ENCODE data around the gene PIPOX. TPM values are rescaled to one million over a fixed set of nuclear protein-coding genes. Genes with fewer than 3 reads are reported as not detected.
A peak's percentile ranks its signal among the peaks of the same experiment; 100 is the strongest.

PIPOX gene, protein sequence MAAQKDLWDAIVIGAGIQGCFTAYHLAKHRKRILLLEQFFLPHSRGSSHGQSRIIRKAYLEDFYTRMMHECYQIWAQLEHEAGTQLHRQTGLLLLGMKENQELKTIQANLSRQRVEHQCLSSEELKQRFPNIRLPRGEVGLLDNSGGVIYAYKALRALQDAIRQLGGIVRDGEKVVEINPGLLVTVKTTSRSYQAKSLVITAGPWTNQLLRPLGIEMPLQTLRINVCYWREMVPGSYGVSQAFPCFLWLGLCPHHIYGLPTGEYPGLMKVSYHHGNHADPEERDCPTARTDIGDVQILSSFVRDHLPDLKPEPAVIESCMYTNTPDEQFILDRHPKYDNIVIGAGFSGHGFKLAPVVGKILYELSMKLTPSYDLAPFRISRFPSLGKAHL
- 4.1 to 5.0 TPM (median 4.4 TPM) in 3 replicates for total RNA-seq

- peak; percentile 37 to 43 for DNase-seq (ENCODE audit: low spot score in 2 of 2, unreplicated experiment in 2 of 2)
Measured at GRCh38 chr17:29042679-29043538, at the start of gene PIPOX. PIPOX (plus strand) TSS chr17:29043141; CDS start chr17:29043226, 85 bp downstream.

GRCh38 chr17:28993645-28994426 lies 49.1 kb upstream of the PIPOX start:
- no peak overlapping the region for H3K27ac Mint-ChIP-seq
- H3K36me3 Mint-ChIP-seq: no peaks in the 10 kb centered on the region
- DNase-seq (ENCODE audit: low spot score in 2 of 2, unreplicated experiment in 2 of 2): no peak
- H3K9me3 Mint-ChIP-seq: no peaks in the 10 kb centered on the region
- no peak for TF ChIP-seq CTCF (IDR thresholded peaks at IDR 0.05; ENCODE audit: unreplicated experiment)
- peaks cover 41% of the 10 kb centered on the region for H3K27me3 Mint-ChIP-seq (ENCODE audit: low read depth)
- no peaks in the 10 kb centered on the region for H3K4me1 Mint-ChIP-seq
- H3K4me3 Mint-ChIP-seq: no peak overlapping the region

More at GRCh38 chr17:29042679-29043538, at the start of gene PIPOX:
- Mint-ChIP-seq H3K27me3 (ENCODE audit: low read depth) (peaks cover 16% of the 10 kb centered on the region), H3K4me3 (no peak within 1 kb of the TSS), H3K4me1 (peaks cover 26% of the 10 kb centered on the region), H3K36me3 (no peaks in the 10 kb centered on the region), H3K9me3 (no peaks in the 10 kb centered on the region), H3K27ac (peak within 1 kb of the TSS; percentile 62)
- TF ChIP-seq CTCF (IDR thresholded peaks at IDR 0.05; ENCODE audit: unreplicated experiment): no peak

GRCh38 chr17:28996554-28997096 lies 46.3 kb upstream of the PIPOX start:
- no peak overlapping the region for H3K4me3 Mint-ChIP-seq
- no peaks in the 10 kb centered on the region for H3K36me3 Mint-ChIP-seq
- DNase-seq (ENCODE audit: low spot score in 2 of 2, unreplicated experiment in 2 of 2): no peak
- H3K9me3 Mint-ChIP-seq: no peaks in the 10 kb centered on the region
- H3K27ac Mint-ChIP-seq: no peak overlapping the region
- no peak for TF ChIP-seq CTCF (IDR thresholded peaks at IDR 0.05; ENCODE audit: unreplicated experiment)
- H3K4me1 Mint-ChIP-seq: no peaks in the 10 kb centered on the region
- H3K27me3 Mint-ChIP-seq (ENCODE audit: low read depth): peaks cover 65% of the 10 kb centered on the region

- DNase-seq (ENCODE audit: low spot score in 2 of 2, unreplicated experiment in 2 of 2): no peak
Measured at GRCh38 chr17:28997806-28998205, 45.1 kb upstream of the PIPOX start.

More at GRCh38 chr17:28997806-28998205, 45.1 kb upstream of the PIPOX start:
- no peak overlapping the region for H3K27ac Mint-ChIP-seq
- no peak overlapping the region for H3K4me3 Mint-ChIP-seq
- H3K36me3 Mint-ChIP-seq: no peaks in the 10 kb centered on the region
- peaks cover 71% of the 10 kb centered on the region for H3K27me3 Mint-ChIP-seq (ENCODE audit: low read depth)
- TF ChIP-seq CTCF (IDR thresholded peaks at IDR 0.05; ENCODE audit: unreplicated experiment): no peak
- no peaks in the 10 kb centered on the region for H3K9me3 Mint-ChIP-seq
- no peaks in the 10 kb centered on the region for H3K4me1 Mint-ChIP-seq
